ENCODE measurements around the gene PLEKHA5. TPM values are rescaled to one million over a fixed set of nuclear protein-coding genes. Genes with fewer than 3 reads are reported as not detected.

Gene PLEKHA5
- total RNA-seq, 1 donor from 2014 or later: 32.7 TPM

DNA sequence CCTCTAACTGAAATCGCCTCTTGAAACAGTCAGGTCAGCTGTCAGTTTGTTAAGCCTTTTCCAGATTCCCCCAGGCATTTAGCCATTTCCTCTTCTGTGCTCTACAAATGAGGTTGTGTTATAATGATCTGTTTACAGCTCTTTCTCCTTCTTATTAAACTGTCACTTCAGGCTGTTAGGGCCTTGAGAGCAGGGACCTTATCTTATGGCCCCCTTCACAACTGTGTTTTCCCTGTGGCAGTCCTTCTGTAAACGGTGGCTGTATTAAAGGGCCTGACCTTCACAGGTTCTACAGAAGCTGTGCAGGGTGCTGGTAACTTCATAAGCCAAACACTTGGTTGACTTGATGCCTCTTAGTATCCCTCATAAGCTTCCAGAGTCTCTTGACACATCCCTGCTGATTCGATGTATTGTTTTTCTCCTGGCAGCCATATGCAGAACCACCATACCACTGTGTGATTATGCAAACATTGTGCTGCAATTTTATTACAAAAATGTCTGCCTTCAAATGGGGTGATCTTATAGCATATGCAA is 104.7 kb downstream of the PLEKHA5 start:
- no peak for ATAC-seq

DNA sequence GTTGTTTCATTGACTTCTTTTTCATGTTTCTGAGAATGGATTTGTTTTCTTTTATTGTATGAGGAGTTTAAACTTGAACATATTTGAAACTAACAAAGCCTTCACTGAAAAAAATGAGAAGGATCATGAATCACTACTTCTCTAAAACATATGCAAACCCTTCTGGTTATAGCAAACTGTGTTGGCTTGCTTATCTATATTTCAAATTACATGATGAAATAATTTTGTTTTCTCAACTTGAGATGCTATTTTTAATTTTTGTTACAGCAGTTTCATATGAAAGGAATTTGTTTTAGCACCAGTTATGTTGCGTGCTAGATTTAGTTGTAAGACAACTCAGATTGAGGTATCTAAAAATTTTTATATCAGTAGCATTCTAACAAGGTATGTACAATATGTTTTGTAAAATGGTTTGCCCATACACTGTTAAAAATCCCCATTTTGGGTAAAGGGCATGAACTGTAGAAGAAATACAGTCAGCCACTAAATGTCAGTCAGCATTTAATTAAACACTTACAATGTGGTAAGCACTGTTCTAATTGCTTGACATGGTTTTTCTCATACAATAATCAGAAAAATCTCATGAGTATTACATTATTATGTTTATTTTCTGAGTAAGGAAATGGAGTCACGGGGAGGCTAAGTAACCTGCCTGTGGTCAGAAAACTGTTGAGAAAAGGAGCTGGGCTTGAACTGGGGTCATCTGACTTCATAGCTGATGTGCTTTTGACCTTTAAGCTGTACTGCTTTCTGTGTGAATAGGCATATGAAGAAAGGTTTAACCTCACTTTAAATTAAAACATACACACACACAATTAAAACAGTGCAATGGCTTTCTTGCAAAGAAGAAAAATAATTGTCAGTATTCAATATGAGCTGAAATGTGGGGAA is 105.7 kb downstream of the PLEKHA5 start:
- ATAC-seq: no peak

- peak; percentile 77 for ATAC-seq
Observed at GRCh38 chr12:19236656-19237055, 107.1 kb downstream of the PLEKHA5 start.

GRCh38 chr12:19238540-19238939 is 109.0 kb downstream of the PLEKHA5 start:
- ATAC-seq: no peak

DNA sequence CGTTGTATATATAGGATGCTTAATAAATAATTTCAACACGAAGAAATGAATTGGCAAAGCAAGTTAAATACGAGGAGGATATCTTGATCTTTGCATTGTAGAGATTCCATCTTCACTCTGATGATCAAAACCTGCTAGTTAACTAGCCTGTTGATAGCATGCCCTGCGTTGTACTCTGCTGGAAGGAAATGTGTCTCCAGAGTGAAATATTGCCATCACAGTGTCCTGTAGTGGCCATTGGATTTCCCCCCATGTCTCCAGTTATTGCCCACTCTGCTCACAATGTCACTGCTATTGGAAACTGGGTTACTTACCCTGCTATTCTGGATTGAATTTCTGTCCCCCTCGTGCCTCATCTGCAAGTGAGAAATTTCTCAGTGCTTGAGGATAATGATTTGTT is 109.6 kb downstream of the PLEKHA5 start:
- ATAC-seq: no peak

DNA sequence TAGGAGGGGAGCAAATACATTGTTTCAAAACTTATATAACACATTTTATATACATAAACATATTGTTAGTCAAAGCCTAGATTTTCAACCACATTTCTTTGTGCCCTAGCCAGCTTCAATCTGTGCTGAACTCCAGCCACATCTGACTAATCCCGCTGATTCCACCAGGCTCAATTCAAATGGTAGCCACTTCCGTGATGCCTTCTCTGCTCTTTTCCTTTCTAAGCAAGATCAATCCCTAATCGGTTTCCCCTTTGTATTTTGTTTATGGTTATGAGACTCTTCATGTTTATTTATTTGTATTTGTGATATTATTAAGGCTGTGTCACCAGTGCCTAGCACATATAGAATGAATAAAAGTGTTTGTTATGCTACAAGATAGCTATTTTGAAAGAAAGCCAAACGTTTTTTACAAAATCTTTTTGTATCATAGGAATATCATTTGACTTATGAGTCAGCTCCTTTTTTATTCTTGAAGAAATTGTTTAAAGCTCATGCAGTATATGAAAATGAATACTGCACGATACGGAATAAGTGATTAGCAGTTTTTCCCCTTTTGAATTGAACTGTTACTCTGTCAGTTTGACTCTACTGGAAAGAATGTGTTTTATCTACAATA is 110.2 kb downstream of the PLEKHA5 start:
- peak; percentile 29 for ATAC-seq

DNA sequence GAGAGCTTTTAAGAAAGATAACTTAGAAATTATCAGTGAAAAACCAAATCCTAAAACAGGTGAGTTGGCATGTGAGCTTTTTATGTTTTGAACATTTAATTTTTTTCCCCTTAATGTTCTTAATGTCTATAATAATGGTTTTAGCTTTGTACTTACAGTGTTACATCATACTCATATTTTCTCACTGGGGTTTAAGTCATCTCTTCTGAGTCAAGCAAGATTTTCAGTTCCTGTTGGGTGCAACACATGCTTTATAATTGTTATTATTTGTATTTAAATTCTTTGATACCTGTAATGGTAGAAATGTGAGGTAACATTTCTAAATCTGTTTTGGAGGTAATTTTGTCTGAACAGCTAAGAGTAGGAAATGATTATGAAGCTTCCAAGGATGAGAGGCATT is 113.0 kb downstream of the PLEKHA5 start:
- no peak for ATAC-seq

DNA sequence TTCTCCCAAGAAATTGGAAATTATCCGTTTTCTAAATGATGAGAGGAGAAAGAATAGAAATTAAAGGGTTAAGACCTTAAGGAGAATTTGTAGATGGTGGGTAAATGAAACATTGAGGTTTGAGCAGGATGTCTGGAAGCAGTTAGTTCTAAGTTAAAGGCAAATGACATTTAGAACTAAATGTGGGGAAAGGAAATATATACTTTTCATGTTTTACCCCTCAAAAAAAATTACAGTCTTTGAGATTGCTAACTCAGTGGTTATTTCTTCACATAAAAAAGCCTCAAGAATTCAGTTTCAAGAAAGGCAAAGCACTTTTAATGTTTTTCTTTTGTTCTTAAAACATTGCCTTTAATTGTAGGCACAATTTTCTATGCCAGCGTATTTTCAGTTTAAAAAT is 114.0 kb downstream of the PLEKHA5 start:
- no peak for ATAC-seq

- ATAC-seq: no peak
Observed at GRCh38 chr12:19244312-19244711, 114.8 kb downstream of the PLEKHA5 start.

- ATAC-seq: no peak
Observed at GRCh38 chr12:19245106-19245505, 115.6 kb downstream of the PLEKHA5 start.

DNA sequence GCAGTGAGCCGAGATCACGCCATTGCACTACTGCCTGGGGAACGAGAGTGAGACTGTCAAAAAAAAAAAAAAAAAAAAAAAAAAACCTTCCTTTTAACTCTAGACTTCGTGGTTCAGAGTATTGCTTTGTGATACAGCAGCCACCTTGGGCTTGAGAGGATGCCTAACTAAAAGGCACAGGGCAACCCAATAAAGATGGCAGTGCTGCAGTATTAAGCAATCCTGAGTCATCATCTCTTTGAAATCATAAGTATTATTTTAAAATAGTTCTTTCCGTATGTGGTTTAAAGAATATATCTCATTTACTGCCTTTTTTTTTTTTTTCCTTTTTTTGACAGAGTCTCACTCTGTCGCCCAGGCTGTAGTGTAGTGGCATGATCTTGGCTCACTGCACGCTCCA is 116.1 kb downstream of the PLEKHA5 start:
- no peak for ATAC-seq

DNA sequence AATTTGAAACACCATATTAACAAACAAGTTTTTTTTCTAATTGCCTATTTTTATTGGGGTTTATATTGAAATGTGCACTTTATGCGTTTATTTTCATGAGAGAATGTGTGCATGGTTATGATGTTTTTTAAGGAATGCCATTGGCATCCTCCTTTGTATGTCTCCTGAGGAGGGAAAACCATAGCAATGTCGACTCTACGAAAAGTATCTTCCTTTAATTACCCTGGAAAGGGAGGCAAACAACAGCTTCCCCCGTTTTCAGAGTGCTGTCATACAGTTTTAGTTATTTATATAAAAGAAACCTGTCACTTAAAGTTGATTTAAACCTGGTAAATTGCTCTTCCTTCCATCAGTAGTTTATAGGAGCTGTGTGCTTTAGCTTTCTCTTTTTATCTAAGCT is 117.4 kb downstream of the PLEKHA5 start:
- no peak for ATAC-seq

- peak; percentile 48 for ATAC-seq
Observed at GRCh38 chr12:19248929-19249602, 119.5 kb downstream of the PLEKHA5 start.

- ATAC-seq: no peak
Observed at GRCh38 chr12:19251481-19252132, 122.1 kb downstream of the PLEKHA5 start.

DNA sequence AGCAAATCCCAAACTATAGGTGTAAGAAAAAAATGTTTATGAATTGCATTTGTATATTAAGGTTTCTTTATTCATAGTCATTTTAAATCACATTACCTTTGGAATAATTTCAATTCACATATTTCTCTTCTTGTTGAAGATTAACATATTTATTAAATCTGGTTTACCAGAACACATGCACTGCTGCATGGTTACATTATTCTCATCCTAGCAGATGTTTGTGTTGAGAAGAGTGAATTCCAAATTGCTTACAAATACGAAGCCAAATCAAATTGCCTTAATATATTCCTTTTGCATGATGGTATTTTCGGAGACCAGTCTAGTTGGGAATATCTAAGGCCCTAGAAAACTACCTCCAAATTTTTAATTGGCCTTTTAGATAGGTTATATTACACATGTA is 130.6 kb downstream of the PLEKHA5 start:
- no peak for ATAC-seq

DNA sequence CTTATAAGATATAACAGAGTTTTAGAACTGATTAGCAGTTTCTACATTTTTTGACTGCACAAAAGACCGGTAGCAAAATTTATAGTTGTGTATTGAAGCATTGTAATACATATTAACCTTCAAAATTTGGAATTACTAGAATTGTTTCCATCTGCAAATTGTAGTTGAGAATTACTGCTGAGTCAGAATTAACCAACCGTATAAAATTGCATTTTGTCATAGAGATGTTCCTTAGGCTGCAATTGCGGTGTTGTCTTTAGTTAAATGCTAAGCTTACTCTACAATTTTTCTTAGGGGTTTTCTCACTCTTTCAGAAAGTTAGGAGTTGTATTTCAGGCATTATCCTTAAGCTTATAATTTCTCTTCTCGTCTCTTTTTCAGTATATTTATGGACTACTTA is 132.2 kb downstream of the PLEKHA5 start:
- no peak for ATAC-seq

- ATAC-seq: no peak
Observed at GRCh38 chr12:19263672-19264071, 134.1 kb downstream of the PLEKHA5 start.

GRCh38 chr12:19273482-19274330 is 144.2 kb downstream of the PLEKHA5 start:
- peak; percentile 62 for ATAC-seq

DNA sequence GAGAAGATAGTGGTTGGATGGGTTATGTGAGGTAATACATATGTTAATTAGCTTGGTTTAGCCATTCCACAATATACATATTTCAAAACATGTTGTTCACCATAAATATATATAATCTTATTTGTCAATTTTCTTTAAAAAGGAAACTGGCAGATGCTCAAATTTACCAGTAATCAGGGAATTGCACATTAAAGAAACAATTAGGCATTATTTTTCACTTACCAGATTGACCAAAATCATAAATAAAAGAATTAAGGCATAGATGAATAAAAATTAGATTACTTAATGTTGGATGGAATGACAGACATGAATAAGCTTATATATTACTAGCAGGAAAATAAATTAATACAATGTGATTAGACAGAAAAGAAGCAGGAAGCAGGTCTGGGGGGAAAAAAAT is 147.2 kb downstream of the PLEKHA5 start:
- no peak for ATAC-seq

GRCh38 chr12:19277711-19278110 is 148.2 kb downstream of the PLEKHA5 start:
- no peak for ATAC-seq

DNA sequence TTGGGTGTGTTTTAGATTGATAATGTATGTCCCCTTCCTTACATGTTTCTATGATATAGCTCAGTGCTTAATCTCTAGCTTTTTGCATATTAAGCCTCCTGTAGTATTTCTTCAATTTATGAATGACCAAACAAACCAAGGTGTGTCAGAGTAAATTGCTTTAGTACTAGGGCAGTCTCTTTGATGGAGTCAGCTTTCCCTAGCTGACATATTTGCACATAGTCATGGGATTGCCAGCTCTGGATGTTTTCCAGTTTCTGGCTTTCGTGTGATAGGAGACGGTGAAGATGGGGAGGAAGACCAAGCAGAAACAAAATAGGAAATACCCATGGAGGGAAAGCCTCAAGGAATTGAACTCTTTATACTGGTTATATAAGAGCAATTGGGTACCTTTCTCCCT is 148.9 kb downstream of the PLEKHA5 start:
- ATAC-seq: no peak
